Type B pancreatic cell (in vitro differentiated cells): ENCODE results near the gene PHF2. TPM values are rescaled to one million over a fixed set of nuclear protein-coding genes. Genes with fewer than 3 reads are reported as not detected.

Experiments used
- DNase-seq: peaks from one replicate; pipeline ENCODE4 v3.0.0; 2021; ENCODE audit warnings: mixed read lengths; ENCODE audit not compliant: unreplicated experiment; ENCODE audit errors: extremely low spot score
- H3K27ac Mint-ChIP-seq: 2 replicates; pipeline ENCODE4 v1.8.0; 2021; ENCODE audit warnings: mild to moderate bottlenecking, mixed read lengths
- H3K27me3 Mint-ChIP-seq: 2 replicates; pipeline ENCODE4 v1.8.0; 2021; ENCODE audit warnings: mixed read lengths
- H3K36me3 Mint-ChIP-seq: 2 replicates; pipeline ENCODE4 v1.8.0; 2021; ENCODE audit warnings: mixed read lengths
- H3K4me1 Mint-ChIP-seq: one replicate; pipeline ENCODE4 v1.8.0; 2021; ENCODE audit warnings: mixed read lengths; ENCODE audit not compliant: unreplicated experiment
- H3K4me3 Mint-ChIP-seq: 2 replicates; pipeline ENCODE4 v1.8.0; 2021; ENCODE audit warnings: mild to moderate bottlenecking, mixed read lengths
- H3K9me3 Mint-ChIP-seq: 2 replicates; pipeline ENCODE4 v1.8.0; 2021; ENCODE audit warnings: mixed read lengths
- CTCF ChIP-seq: fragments of 200-600 bp; sonication (generic); conservative IDR thresholded peaks from 2 replicates; pipeline ENCODE4 v1.5.0; 2021; ENCODE audit warnings: antibody characterized with exemption, mild to moderate bottlenecking
- total RNA-seq: library from RNA; stranded (reverse); gene quantifications from 2 replicates; pipeline ENCODE4 v1.2.1, GENCODE V29; 2021; ENCODE audit warnings: low replicate concordance

PHF2 gene
- total RNA-seq, 1 donor from 2014 or later = 34.7 TPM

DNA sequence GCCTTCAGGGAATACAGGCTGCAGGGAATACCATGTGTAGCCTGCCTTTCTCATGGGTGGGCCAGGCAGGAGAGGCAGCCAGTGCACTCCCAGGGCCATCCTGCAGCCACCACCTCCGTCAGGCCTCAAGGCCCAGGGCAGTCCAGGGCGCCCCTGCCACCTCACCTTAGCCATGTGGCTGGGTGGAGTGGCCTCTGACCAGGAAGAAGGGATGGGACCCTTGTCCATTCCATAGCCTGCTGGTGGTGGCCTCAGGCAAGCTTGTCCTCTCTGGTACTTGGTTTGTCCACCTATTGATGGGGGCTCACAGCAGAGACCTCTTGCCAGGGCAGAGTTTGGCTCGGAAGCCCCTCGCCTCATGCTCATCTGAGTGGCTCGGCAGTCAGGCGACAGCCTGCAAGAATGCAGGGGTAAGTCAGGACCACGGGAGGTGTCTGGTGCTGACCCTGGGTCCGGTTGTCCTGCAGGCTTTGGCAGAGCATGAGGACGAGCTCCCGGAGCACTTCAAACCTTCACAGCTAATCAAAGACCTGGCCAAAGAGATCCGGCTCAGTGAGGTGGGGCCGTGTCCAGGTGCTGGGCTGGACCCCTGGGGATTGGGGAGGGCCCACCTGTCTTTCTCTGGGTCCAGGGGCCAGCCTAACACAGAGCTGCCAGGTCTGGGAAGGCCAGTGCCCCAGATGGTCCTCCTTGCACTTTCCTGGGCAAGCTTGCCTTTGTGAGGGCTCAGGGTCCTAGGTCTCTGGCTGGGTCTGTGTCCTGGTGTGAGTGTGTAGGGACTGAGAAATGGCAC, 82.9 kb downstream of the PHF2 start:
- DNase-seq = no peak
- H3K27me3 Mint-ChIP-seq = no peaks in the 10 kb centered on the region
- H3K27ac Mint-ChIP-seq = no peak overlapping the region

GRCh38 chr9:93659837-93660177, 83.4 kb downstream of the PHF2 start:
- H3K27me3 Mint-ChIP-seq = no peaks in the 10 kb centered on the region
- H3K4me3 Mint-ChIP-seq = no peak overlapping the region
- no peak for TF ChIP-seq CTCF
- H3K9me3 Mint-ChIP-seq = no peaks in the 10 kb centered on the region
- peaks cover 4% of the 10 kb centered on the region for H3K36me3 Mint-ChIP-seq
- no peak for DNase-seq
- no peak overlapping the region for H3K27ac Mint-ChIP-seq
- H3K4me1 Mint-ChIP-seq = no peaks in the 10 kb centered on the region

More for the DNA sequence above, 82.9 kb downstream of the PHF2 start:
- Mint-ChIP-seq H3K4me3 (no peak overlapping the region), H3K4me1 (no peaks in the 10 kb centered on the region), H3K9me3 (no peaks in the 10 kb centered on the region), H3K36me3 (peaks cover 4% of the 10 kb centered on the region)
- no peak for TF ChIP-seq CTCF

DNA sequence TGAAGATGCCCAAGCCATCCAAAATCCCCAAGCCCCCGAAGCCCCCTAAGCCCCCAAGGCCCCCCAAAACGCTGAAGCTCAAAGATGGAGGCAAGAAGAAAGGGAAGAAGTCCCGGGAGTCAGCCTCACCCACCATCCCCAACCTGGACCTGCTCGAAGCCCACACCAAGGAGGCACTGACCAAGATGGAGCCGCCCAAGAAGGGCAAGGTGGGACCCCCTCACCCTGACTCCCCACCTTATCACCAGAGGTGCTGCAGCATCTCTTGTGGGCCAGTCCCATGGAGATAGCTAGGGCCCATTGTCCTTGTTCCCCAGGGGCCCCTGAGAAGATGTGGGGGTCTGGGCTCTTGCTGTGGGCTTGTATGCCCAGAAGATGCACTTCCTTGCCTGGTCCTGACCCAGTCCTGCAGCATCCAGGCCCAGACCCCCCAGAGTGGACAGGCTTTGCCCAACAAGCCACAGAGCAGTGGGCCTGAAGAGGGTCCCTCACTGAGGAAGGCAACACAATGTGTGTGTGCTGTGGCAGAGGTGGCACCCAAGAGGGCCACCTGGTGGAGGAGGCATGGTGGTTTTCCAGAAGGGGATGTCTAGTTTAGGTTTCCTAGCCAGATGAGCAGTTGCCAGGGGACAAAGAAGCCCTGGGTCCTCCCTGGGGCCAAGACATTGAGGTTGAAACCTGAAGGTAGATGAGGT, 84.1 kb downstream of the PHF2 start:
- DNase-seq = no peak
- TF ChIP-seq CTCF = no peak
- Mint-ChIP-seq H3K4me1 (no peaks in the 10 kb centered on the region), H3K27ac (no peak overlapping the region), H3K9me3 (no peaks in the 10 kb centered on the region), H3K36me3 (peaks cover 4% of the 10 kb centered on the region), H3K4me3 (no peak overlapping the region), H3K27me3 (no peaks in the 10 kb centered on the region)

GRCh38 chr9:93661591-93661990, 85.2 kb downstream of the PHF2 start:
- no peak for DNase-seq
- Mint-ChIP-seq H3K36me3 (peaks cover 4% of the 10 kb centered on the region), H3K4me3 (no peak overlapping the region), H3K4me1 (no peaks in the 10 kb centered on the region), H3K27me3 (no peaks in the 10 kb centered on the region), H3K27ac (no peak overlapping the region), H3K9me3 (no peaks in the 10 kb centered on the region)
- TF ChIP-seq CTCF = no peak

- Mint-ChIP-seq H3K36me3 (peaks cover 4% of the 10 kb centered on the region), H3K9me3 (no peaks in the 10 kb centered on the region), H3K4me1 (no peaks in the 10 kb centered on the region), H3K27me3 (no peaks in the 10 kb centered on the region), H3K27ac (no peak overlapping the region), H3K4me3 (no peak overlapping the region)
- DNase-seq = no peak
- TF ChIP-seq CTCF = no peak
Observed at GRCh38 chr9:93662016-93662638, 85.7 kb downstream of the PHF2 start.
